ENCODE data around the gene ILF3.

Gene ILF3

GRCh38 chr19:10695401-10696398 is 41.6 kb downstream of the ILF3 start:
- peak; percentile 73 for DNase-seq (ENCODE audit: low read depth)

GRCh38 chr19:10699650-10700335 is 45.6 kb downstream of the ILF3 start:
- peak; percentile 55 for DNase-seq (ENCODE audit: low read depth)

GRCh38 chr19:10701955-10702525 is 47.9 kb downstream of the ILF3 start:
- no peak for DNase-seq (ENCODE audit: low read depth)

- no peak for DNase-seq (ENCODE audit: low read depth)
Observed at GRCh38 chr19:10706990-10707389, 52.8 kb downstream of the ILF3 start.

GRCh38 chr19:10707440-10707839 is 53.3 kb downstream of the ILF3 start:
- DNase-seq (ENCODE audit: low read depth): no peak

GRCh38 chr19:10708291-10708690 is 54.1 kb downstream of the ILF3 start:
- DNase-seq (ENCODE audit: low read depth): no peak

GRCh38 chr19:10712045-10712444 is 57.9 kb downstream of the ILF3 start:
- no peak for DNase-seq (ENCODE audit: low read depth)

- DNase-seq (ENCODE audit: low read depth): no peak
Observed at GRCh38 chr19:10712754-10713153, 58.6 kb downstream of the ILF3 start.

GRCh38 chr19:10713317-10713716 is 59.2 kb downstream of the ILF3 start:
- no peak for DNase-seq (ENCODE audit: low read depth)

GRCh38 chr19:10717054-10717355 is 62.9 kb downstream of the ILF3 start:
- DNase-seq (ENCODE audit: low read depth): no peak

GRCh38 chr19:10717356-10718204 is 63.4 kb downstream of the ILF3 start, which contains the start of gene DNM2:
TSS of gene DNM2 (plus strand) at chr19:10718079. CDS start at chr19:10718243, 164 bp downstream.
- peak; percentile 96 for DNase-seq (ENCODE audit: low read depth)

GRCh38 chr19:10718205-10719196 is 64.4 kb downstream of the ILF3 start:
- peak; percentile 36 for DNase-seq (ENCODE audit: low read depth)

- no peak for DNase-seq (ENCODE audit: low read depth)
Observed at GRCh38 chr19:10719466-10719961, 65.4 kb downstream of the ILF3 start.

GRCh38 chr19:10720607-10721125 is 66.5 kb downstream of the ILF3 start:
- no peak for DNase-seq (ENCODE audit: low read depth)

- DNase-seq (ENCODE audit: low read depth): no peak
Observed at GRCh38 chr19:10723591-10723990, 69.4 kb downstream of the ILF3 start.

- no peak for DNase-seq (ENCODE audit: low read depth)
Observed at GRCh38 chr19:10724573-10725071, 70.5 kb downstream of the ILF3 start.

GRCh38 chr19:10725415-10725814 is 71.3 kb downstream of the ILF3 start:
- DNase-seq (ENCODE audit: low read depth): no peak

GRCh38 chr19:10726268-10726667 is 72.1 kb downstream of the ILF3 start:
- DNase-seq (ENCODE audit: low read depth): no peak

GRCh38 chr19:10727685-10728201 is 73.6 kb downstream of the ILF3 start:
- no peak for DNase-seq (ENCODE audit: low read depth)

GRCh38 chr19:10729411-10729810 is 75.3 kb downstream of the ILF3 start:
- no peak for DNase-seq (ENCODE audit: low read depth)

Measured in activated T-helper 9 cell treated with anti-CD3 and anti-CD28 coated beads, Interleukin-2, amount 50 U/mL, for 16 hours (primary cell).